ENCODE data around the gene FAM124A. TPM values are rescaled to one million over a fixed set of nuclear protein-coding genes. Genes with fewer than 3 reads are reported as not detected.

The FAM124A gene
- total and polyA plus RNA-seq, 2 donors (not counting 3 experiments of a cell fraction or from before 2014, with no cell fraction given) = 3.8 to 9.9 TPM

- peaks cover 7% of the 10 kb centered on the region for H3K4me1 ChIP-seq (ENCODE audit: control insufficient read depth, extremely low read depth, insufficient read depth, low read length)
- H4K20me1 ChIP-seq (replicated peaks; ENCODE audit: control insufficient read depth, extremely low read depth, insufficient read depth, low read length) = no peaks in the 10 kb centered on the region
- BruUV-seq (replicated peaks) = TSS peak; percentile 40
Measured at GRCh38 chr13:51223560-51224270, 1.5 kb downstream of the FAM124A start.

More at GRCh38 chr13:51223560-51224270, 1.5 kb downstream of the FAM124A start:
- Histone ChIP-seq H3K9ac (replicated peaks; ENCODE audit: extremely low read depth, insufficient read depth, low read length) (no peak overlapping the region), H3K27me3 (ENCODE audit: control insufficient read depth in 2 of 2, insufficient read depth in 2 of 2, low read length in 2 of 2) (no peaks in the 10 kb centered on the region), H3K27ac (ENCODE audit: insufficient read depth, low read depth, low read length) (no peak overlapping the region), H3K4me3 (replicated peaks in 1 of 3; ENCODE audit: insufficient read depth in 1 of 3, low read depth in 1 of 3, low read length in 3 of 3) (peak overlapping the region in 2 of 3 experiments; percentile 46 to 64), H2AFZ (ENCODE audit: low read depth, low read length) (peak overlapping the region; percentile 64), H3K79me2 (ENCODE audit: control insufficient read depth, insufficient read depth, low read length) (no peaks in the 10 kb centered on the region), H3K9me1 (replicated peaks; ENCODE audit: control insufficient read depth, extremely low read depth, insufficient read depth, low read length) (no peaks in the 10 kb centered on the region), H3K9me3 (replicated peaks; ENCODE audit: control insufficient read depth, insufficient read depth, low read length) (no peaks in the 10 kb centered on the region), H3K36me3 (ENCODE audit: control insufficient read depth in 2 of 2, extremely low read depth in 1 of 2, insufficient read depth in 2 of 2, low read length in 2 of 2) (no peaks in the 10 kb centered on the region), H3K4me2 (ENCODE audit: insufficient read depth, low read length) (peak overlapping the region; percentile 60)
- FAIRE-seq (no peak), DNase-seq (ENCODE audit: low read depth, low spot score) (no peak)
- intact Hi-C loops (cut with micrococcal nuclease) = loop anchor here (2.0 to 10.0 kb wide), 5 partner anchors 75 to 571 kb away; partner anchors contain the start of genes INTS6 and WDFY2
- ChIA-PET CTCF (interaction anchor here (1.0 to 3.8 kb wide), 9 partner anchors 12 to 574 kb away, joined by 3 to 57 read pairs (median 6); no protein-coding TSS in a partner anchor), POLR2A (no interaction called here)
- dilution Hi-C loops (cut with MboI; ENCODE audit: extremely low pct_ligation_motif_present, low sequenced_read_pairs) = no loop called here
- no peak for TF ChIP-seq GATA2 (IDR thresholded peaks at IDR 0.05; ENCODE audit: insufficient read depth, insufficient read length, low read depth, low read length)
- TF ChIP-seq JUN (IDR thresholded peaks at IDR 0.05; ENCODE audit: borderline replicate concordance, insufficient read depth, insufficient read length, low read depth) = no peak
- TF ChIP-seq POLR2A (IDR thresholded peaks at IDR 0.05; ENCODE audit: low read depth, low read length) = no peak
- no peak for TF ChIP-seq CTCF (IDR thresholded peaks at IDR 0.05; ENCODE audit: extremely low read depth in 1 of 2, insufficient read depth in 1 of 2, low read depth in 1 of 2, low read length in 2 of 2)
- TF ChIP-seq MAX (IDR thresholded peaks at IDR 0.05; ENCODE audit: insufficient read depth, insufficient read length) = no peak
- TF ChIP-seq POLR2AphosphoS5 (IDR thresholded peaks at IDR 0.05; ENCODE audit: insufficient read depth, low read depth, low read length) = no peak
- no peak for TF ChIP-seq MYC (IDR thresholded peaks at IDR 0.05; ENCODE audit: low read depth, low read length)
- TF ChIP-seq EZH2 (IDR thresholded peaks at IDR 0.05; ENCODE audit: borderline replicate concordance, low read depth, low read length, severe bottlenecking) = no peak
- TF ChIP-seq FOS (IDR thresholded peaks at IDR 0.05; ENCODE audit: borderline replicate concordance, insufficient read depth, low read length) = no peak

All from endothelial cell of umbilical vein (primary cell).